ENCODE measurements around the gene ITIH5.

Gene ITIH5

GRCh38 chr10:7618461-7618860 is 48.3 kb downstream of the ITIH5 start:
- TF ChIP-seq EZH2phosphoT487 (IDR thresholded peaks at IDR 0.05; ENCODE audit: low read length) (no peak), CTCF (IDR thresholded peaks at IDR 0.05; ENCODE audit: low read length) (no peak), EZH2 (optimal IDR thresholded peaks at IDR 0.05; ENCODE audit: low read depth, low read length) (no peak)
- no peak overlapping the region for H3K9ac ChIP-seq (ENCODE audit: low read length)
- DNase-seq, result no peak
- H2AFZ ChIP-seq (ENCODE audit: low read length), result no peak overlapping the region
- H3K79me2 ChIP-seq (ENCODE audit: low read length), result no peaks in the 10 kb centered on the region
- no peak overlapping the region for H3K4me3 ChIP-seq (ENCODE audit: low read length)
- no peaks in the 10 kb centered on the region for H3K9me3 ChIP-seq (replicated peaks; ENCODE audit: insufficient read depth, low read length)
- H3K27ac ChIP-seq (ENCODE audit: low read length), result no peak overlapping the region
- no peak overlapping the region for H3K4me2 ChIP-seq (ENCODE audit: low read depth, low read length)
- no peaks in the 10 kb centered on the region for H3K4me1 ChIP-seq (ENCODE audit: low read length)
- no peaks in the 10 kb centered on the region for H3F3A ChIP-seq (ENCODE audit: insufficient read depth, low read length)
- H3K36me3 ChIP-seq (replicated peaks; ENCODE audit: insufficient read depth, low read length), result no peaks in the 10 kb centered on the region
- H4K20me1 ChIP-seq (ENCODE audit: insufficient read depth, low read length), result no peaks in the 10 kb centered on the region
- H3K9me2 ChIP-seq (replicated peaks; ENCODE audit: insufficient read depth, low read length), result no peaks in the 10 kb centered on the region
- no peaks in the 10 kb centered on the region for H3K27me3 ChIP-seq (replicated peaks; ENCODE audit: insufficient read depth, low read length)

DNA sequence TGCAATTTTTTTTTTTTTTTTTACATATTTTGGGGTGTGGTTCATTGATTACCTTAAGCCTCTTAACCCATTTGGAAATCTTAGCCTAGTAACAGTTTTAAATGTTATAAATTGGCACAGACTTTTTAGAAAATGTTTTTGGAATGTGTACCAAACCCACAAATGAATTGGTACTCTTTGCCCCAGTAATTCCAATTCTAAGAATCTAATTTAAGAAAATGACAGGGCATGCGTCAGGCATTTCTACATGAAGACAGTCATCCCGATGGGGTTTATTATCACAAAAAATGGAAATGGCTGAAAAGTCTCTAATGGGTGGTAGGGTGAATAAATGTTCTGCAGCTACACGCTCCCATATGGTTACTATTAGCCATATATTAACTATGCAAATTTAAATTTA is 54.9 kb downstream of the ITIH5 start:
- no peak for DNase-seq
- Histone ChIP-seq H3K4me2 (ENCODE audit: low read depth, low read length) (no peak overlapping the region), H3K36me3 (replicated peaks; ENCODE audit: insufficient read depth, low read length) (no peaks in the 10 kb centered on the region), H3K4me3 (ENCODE audit: low read length) (no peak overlapping the region), H2AFZ (ENCODE audit: low read length) (no peak overlapping the region), H3K9me2 (replicated peaks; ENCODE audit: insufficient read depth, low read length) (no peaks in the 10 kb centered on the region), H3K4me1 (ENCODE audit: low read length) (no peaks in the 10 kb centered on the region), H3K9ac (ENCODE audit: low read length) (no peak overlapping the region), H3F3A (ENCODE audit: insufficient read depth, low read length) (no peaks in the 10 kb centered on the region), H3K79me2 (ENCODE audit: low read length) (no peaks in the 10 kb centered on the region), H4K20me1 (ENCODE audit: insufficient read depth, low read length) (no peaks in the 10 kb centered on the region), H3K9me3 (replicated peaks; ENCODE audit: insufficient read depth, low read length) (no peaks in the 10 kb centered on the region), H3K27ac (ENCODE audit: low read length) (no peak overlapping the region), H3K27me3 (replicated peaks; ENCODE audit: insufficient read depth, low read length) (no peaks in the 10 kb centered on the region)
- TF ChIP-seq EZH2 (optimal IDR thresholded peaks at IDR 0.05; ENCODE audit: low read depth, low read length) (no peak), CTCF (IDR thresholded peaks at IDR 0.05; ENCODE audit: low read length) (no peak), EZH2phosphoT487 (IDR thresholded peaks at IDR 0.05; ENCODE audit: low read length) (no peak)

- H3K36me3 ChIP-seq (replicated peaks; ENCODE audit: insufficient read depth, low read length), result no peaks in the 10 kb centered on the region
- no peak overlapping the region for H2AFZ ChIP-seq (ENCODE audit: low read length)
- H3K9ac ChIP-seq (ENCODE audit: low read length), result no peak overlapping the region
- no peaks in the 10 kb centered on the region for H3K9me3 ChIP-seq (replicated peaks; ENCODE audit: insufficient read depth, low read length)
- H3K79me2 ChIP-seq (ENCODE audit: low read length), result no peaks in the 10 kb centered on the region
- H3F3A ChIP-seq (ENCODE audit: insufficient read depth, low read length), result no peaks in the 10 kb centered on the region
- H3K27ac ChIP-seq (ENCODE audit: low read length), result no peak overlapping the region
- no peaks in the 10 kb centered on the region for H3K4me1 ChIP-seq (ENCODE audit: low read length)
- H3K27me3 ChIP-seq (replicated peaks; ENCODE audit: insufficient read depth, low read length), result no peaks in the 10 kb centered on the region
- no peaks in the 10 kb centered on the region for H3K9me2 ChIP-seq (replicated peaks; ENCODE audit: insufficient read depth, low read length)
- no peaks in the 10 kb centered on the region for H4K20me1 ChIP-seq (ENCODE audit: insufficient read depth, low read length)
- H3K4me2 ChIP-seq (ENCODE audit: low read depth, low read length), result no peak overlapping the region
- H3K4me3 ChIP-seq (ENCODE audit: low read length), result no peak overlapping the region
- DNase-seq, result no peak
- TF ChIP-seq EZH2phosphoT487 (IDR thresholded peaks at IDR 0.05; ENCODE audit: low read length) (no peak), EZH2 (optimal IDR thresholded peaks at IDR 0.05; ENCODE audit: low read depth, low read length) (no peak)
These were observed 55.9 kb downstream of the ITIH5 start for GRCh38 chr10:7610651-7611389.

GRCh38 chr10:7610026-7610425 is 56.7 kb downstream of the ITIH5 start:
- H3K4me2 ChIP-seq (ENCODE audit: low read depth, low read length), result no peak overlapping the region
- no peaks in the 10 kb centered on the region for H3K4me1 ChIP-seq (ENCODE audit: low read length)
- no peak for DNase-seq
- no peaks in the 10 kb centered on the region for H3K79me2 ChIP-seq (ENCODE audit: low read length)
- TF ChIP-seq CTCF (IDR thresholded peaks at IDR 0.05; ENCODE audit: low read length) (no peak), EZH2phosphoT487 (IDR thresholded peaks at IDR 0.05; ENCODE audit: low read length) (no peak), EZH2 (optimal IDR thresholded peaks at IDR 0.05; ENCODE audit: low read depth, low read length) (no peak)
- H3K27ac ChIP-seq (ENCODE audit: low read length), result no peak overlapping the region
- H4K20me1 ChIP-seq (ENCODE audit: insufficient read depth, low read length), result no peaks in the 10 kb centered on the region
- H3K9me2 ChIP-seq (replicated peaks; ENCODE audit: insufficient read depth, low read length), result no peaks in the 10 kb centered on the region
- no peaks in the 10 kb centered on the region for H3K9me3 ChIP-seq (replicated peaks; ENCODE audit: insufficient read depth, low read length)
- H3K4me3 ChIP-seq (ENCODE audit: low read length), result no peak overlapping the region
- no peaks in the 10 kb centered on the region for H3F3A ChIP-seq (ENCODE audit: insufficient read depth, low read length)
- no peak overlapping the region for H3K9ac ChIP-seq (ENCODE audit: low read length)
- H2AFZ ChIP-seq (ENCODE audit: low read length), result no peak overlapping the region
- H3K36me3 ChIP-seq (replicated peaks; ENCODE audit: insufficient read depth, low read length), result no peaks in the 10 kb centered on the region
- no peaks in the 10 kb centered on the region for H3K27me3 ChIP-seq (replicated peaks; ENCODE audit: insufficient read depth, low read length)

All from MM.1S (cell line).